H1 (cell line): ENCODE measurements around the gene SSTR3.

Experiments
- CTCF ChIP-seq, 3 experiments: IDR thresholded peaks; 1 replicate in 2 of 3; 2 replicates in 1 of 3; pipeline versions ENCODE4 v1.5.1 to v1.6.1; 2011; ENCODE audit warnings: low read length in 3 of 3, mild to moderate bottlenecking in 3 of 3, inconsistent platforms in 2 of 3, low read depth in 1 of 3, moderate library complexity in 1 of 3; ENCODE audit not compliant: insufficient read depth in 1 of 3; ENCODE audit errors: control extremely low read depth in 1 of 3
- FOSL1 ChIP-seq: IDR thresholded peaks from 2 replicates; pipeline ENCODE4 v1.6.1; 2011; ENCODE audit warnings: mild to moderate bottlenecking, low read depth, low read length, moderate library complexity; ENCODE audit not compliant: insufficient read depth
- POU5F1 ChIP-seq: IDR thresholded peaks from 2 replicates; pipeline ENCODE4 v1.6.1; 2011; ENCODE audit warnings: low read depth, mild to moderate bottlenecking, low read length, moderate library complexity
- TAF1 ChIP-seq: IDR thresholded peaks from 2 replicates; pipeline ENCODE4 v1.6.1; 2011; ENCODE audit warnings: mild to moderate bottlenecking, low read depth, low read length
- USF2 ChIP-seq: IDR thresholded peaks from 2 replicates; pipeline ENCODE4 v1.6.1; 2011; ENCODE audit warnings: low read length, improper control_type of control experiment

- TF ChIP-seq POU5F1 = no peak
- no peak for TF ChIP-seq USF2
- TF ChIP-seq TAF1 = no peak
- no peak for TF ChIP-seq CTCF (IDR thresholded peaks at IDR 0.05; ENCODE audit: control extremely low read depth in 1 of 3, insufficient read depth in 1 of 3, low read depth in 1 of 3, low read length in 3 of 3)
- TF ChIP-seq FOSL1 = no peak
These were observed 36.6 kb downstream of the SSTR3 start for GRCh38 chr22:37175414-37176281.
